BE2C (cell line): ENCODE measurements around the gene ATP1A2.

Experiments
- DNase-seq: peaks from one replicate; pipeline ENCODE4 v3.0.0-alpha.2; 2020
- H3K27me3 ChIP-seq: fragments of 250-450 bp; sonication (Bioruptor Pico); 2 replicates; pipeline ENCODE4 v1.5.1; 2020; ENCODE audit warnings: mild to moderate bottlenecking
- H3K36me3 ChIP-seq: fragments of 250-450 bp; sonication (Bioruptor Pico); 2 replicates; pipeline ENCODE4 v1.5.1; 2020; ENCODE audit warnings: mild to moderate bottlenecking
- H3K4me1 ChIP-seq: fragments of 250-450 bp; sonication (Bioruptor Pico); 2 replicates; pipeline ENCODE4 v1.5.1; 2020
- H3K4me3 ChIP-seq: 2 replicates; pipeline ENCODE4 v1.5.1; 2011; ENCODE audit warnings: low read depth, low read length
- H3K9me3 ChIP-seq: fragments of 250-450 bp; sonication (Bioruptor Pico); 2 replicates; pipeline ENCODE4 v1.5.1; 2020
- TF ChIP-seq, protein P1 (sequence below): IDR thresholded peaks from 2 replicates; pipeline ENCODE4 v1.5.1; 2012; ENCODE audit warnings: mild to moderate bottlenecking, low read depth, low read length

The ATP1A2 gene

DNA sequence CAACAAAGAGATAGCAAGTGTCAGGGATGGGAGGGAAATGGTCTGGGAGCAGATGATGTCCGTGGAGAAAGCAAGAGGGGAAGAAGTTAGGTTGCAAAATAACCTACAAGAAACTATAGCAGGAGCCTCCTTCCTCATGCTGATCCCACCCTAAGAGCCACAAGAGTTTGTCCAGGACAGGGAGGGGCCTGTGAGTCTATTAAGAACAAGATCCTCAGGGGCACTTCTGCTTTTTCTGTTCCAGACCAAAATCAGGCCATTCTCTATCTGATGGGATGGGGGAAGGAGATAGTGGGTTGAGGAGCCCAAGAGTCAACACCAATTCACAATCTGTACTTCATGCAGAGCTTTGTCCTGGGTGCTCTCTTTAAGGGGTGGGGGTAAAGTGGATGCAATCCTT, 28.1 kb downstream of the ATP1A2 start:
- TF ChIP-seq, protein P1, sequence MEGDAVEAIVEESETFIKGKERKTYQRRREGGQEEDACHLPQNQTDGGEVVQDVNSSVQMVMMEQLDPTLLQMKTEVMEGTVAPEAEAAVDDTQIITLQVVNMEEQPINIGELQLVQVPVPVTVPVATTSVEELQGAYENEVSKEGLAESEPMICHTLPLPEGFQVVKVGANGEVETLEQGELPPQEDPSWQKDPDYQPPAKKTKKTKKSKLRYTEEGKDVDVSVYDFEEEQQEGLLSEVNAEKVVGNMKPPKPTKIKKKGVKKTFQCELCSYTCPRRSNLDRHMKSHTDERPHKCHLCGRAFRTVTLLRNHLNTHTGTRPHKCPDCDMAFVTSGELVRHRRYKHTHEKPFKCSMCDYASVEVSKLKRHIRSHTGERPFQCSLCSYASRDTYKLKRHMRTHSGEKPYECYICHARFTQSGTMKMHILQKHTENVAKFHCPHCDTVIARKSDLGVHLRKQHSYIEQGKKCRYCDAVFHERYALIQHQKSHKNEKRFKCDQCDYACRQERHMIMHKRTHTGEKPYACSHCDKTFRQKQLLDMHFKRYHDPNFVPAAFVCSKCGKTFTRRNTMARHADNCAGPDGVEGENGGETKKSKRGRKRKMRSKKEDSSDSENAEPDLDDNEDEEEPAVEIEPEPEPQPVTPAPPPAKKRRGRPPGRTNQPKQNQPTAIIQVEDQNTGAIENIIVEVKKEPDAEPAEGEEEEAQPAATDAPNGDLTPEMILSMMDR: no peak
- H3K4me1 ChIP-seq: no peaks in the 10 kb centered on the region
- no peak overlapping the region for H3K4me3 ChIP-seq
- no peaks in the 10 kb centered on the region for H3K9me3 ChIP-seq
- no peaks in the 10 kb centered on the region for H3K36me3 ChIP-seq
- DNase-seq: no peak
- peaks cover 21% of the 10 kb centered on the region for H3K27me3 ChIP-seq

DNA sequence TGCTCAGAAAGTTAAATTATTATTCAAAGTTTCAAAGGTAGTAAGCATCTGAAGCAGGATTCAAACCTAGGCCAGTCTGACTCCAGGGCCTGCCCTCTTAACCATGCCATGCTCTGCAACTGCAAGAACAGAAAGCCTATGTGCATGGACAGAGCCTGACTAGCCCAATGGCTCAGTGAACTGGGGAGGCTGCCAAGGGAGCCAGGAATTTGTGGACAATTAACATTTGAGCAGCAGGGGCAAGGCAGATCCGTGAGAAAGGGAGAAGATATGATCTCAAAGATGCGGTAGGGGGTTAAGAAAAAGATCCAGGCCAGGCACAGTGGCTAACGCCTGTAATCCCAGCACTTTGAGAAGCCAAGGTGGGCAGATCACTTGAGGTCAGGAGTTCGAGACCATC, 29.4 kb downstream of the ATP1A2 start:
- TF ChIP-seq, protein P1: no peak
- H3K9me3 ChIP-seq: no peaks in the 10 kb centered on the region
- no peaks in the 10 kb centered on the region for H3K4me1 ChIP-seq
- no peak overlapping the region for H3K4me3 ChIP-seq
- H3K36me3 ChIP-seq: no peaks in the 10 kb centered on the region
- no peak for DNase-seq
- H3K27me3 ChIP-seq: peaks cover 17% of the 10 kb centered on the region

DNA sequence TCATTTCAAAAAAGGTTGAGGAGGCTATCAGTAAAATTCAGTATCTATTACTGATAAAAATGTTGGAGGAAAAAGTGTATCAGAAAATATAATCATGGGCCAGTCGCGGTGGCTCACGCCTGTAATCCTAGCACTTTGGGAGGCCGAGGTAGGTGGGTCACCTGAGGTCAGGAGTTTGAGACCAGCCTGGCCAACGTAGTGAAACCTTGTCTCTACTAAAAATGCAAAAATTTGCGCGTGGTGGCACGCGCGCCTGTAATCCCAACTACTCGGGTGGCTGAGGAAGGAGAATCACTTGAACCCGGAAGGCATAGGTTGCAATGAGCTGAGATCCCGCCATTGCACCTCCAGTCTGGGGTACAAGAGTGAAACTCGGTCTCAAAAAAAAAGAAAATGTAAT, 30.5 kb downstream of the ATP1A2 start:
- H3K4me3 ChIP-seq: no peak overlapping the region
- no peak for DNase-seq
- no peaks in the 10 kb centered on the region for H3K4me1 ChIP-seq
- H3K9me3 ChIP-seq: no peaks in the 10 kb centered on the region
- TF ChIP-seq, protein P1: no peak
- no peaks in the 10 kb centered on the region for H3K36me3 ChIP-seq
- peaks cover 17% of the 10 kb centered on the region for H3K27me3 ChIP-seq

DNA sequence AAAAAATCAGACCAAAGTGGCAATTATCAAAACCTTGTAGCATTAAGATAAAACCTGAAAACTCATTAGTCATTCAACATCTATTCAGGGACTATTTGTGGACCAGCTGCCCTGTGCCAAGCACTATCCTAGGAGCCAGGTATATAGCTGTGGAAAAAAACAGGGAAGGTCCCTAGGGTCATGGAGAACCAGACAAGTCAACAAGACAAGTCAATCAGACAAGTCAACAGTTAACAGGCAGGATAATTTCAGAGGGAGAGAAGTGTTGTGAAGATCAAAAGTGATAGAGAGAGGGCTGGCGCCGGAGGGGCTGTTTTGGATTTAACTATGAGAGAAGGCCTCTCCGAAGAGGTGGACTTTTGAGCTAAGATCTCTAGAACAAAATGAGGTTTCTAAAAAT, 32.6 kb downstream of the ATP1A2 start:
- TF ChIP-seq, protein P1: no peak
- no peak for DNase-seq
- H3K4me1 ChIP-seq: no peaks in the 10 kb centered on the region

DNA sequence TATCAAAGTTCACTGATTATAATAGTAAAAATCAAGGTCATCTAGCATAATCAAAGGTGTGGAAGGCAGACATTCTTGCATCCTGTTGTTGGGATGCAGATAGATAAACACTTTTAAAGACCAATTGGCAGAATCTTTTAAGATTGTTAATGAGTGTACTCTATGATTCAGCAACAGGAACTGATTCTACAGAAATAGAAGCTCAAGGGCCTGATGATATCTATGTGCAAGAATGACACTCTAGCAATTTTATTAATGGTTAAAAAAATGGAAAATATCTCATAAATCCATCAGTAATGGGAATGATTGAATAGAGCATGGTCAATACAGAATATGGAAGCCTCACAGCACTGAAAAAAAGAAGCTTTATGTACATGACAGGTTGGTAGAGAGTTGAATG, 33.7 kb downstream of the ATP1A2 start:
- Histone ChIP-seq H3K4me3 (no peak overlapping the region), H3K9me3 (no peaks in the 10 kb centered on the region), H3K27me3 (peaks cover 17% of the 10 kb centered on the region), H3K4me1 (no peaks in the 10 kb centered on the region), H3K36me3 (no peaks in the 10 kb centered on the region)
- TF ChIP-seq, protein P1: no peak
- no peak for DNase-seq

More for the DNA sequence above, 32.6 kb downstream of the ATP1A2 start:
- Histone ChIP-seq H3K4me3 (no peak overlapping the region), H3K27me3 (peaks cover 15% of the 10 kb centered on the region), H3K9me3 (no peaks in the 10 kb centered on the region), H3K36me3 (no peaks in the 10 kb centered on the region)

DNA sequence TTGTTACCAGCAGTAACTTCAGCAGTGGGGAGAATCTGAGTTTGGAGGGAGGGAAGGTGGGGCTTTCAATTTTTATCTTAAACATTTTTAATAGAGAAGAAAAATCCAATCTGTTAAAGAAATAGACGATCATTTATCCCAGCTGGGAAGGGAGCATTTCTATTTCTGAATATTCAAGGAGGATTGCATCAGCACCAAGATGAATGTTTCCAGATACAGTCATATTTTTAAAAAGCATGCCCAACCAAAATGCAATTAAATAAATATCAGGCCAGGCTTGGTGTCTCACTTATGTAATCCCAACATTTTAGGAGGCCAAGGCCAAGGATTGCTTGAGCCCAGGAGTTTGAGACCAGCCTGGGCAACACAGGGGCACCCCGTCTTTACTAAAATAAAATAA, 34.2 kb downstream of the ATP1A2 start:
- Histone ChIP-seq H3K4me1 (no peaks in the 10 kb centered on the region), H3K27me3 (peaks cover 15% of the 10 kb centered on the region), H3K36me3 (no peaks in the 10 kb centered on the region), H3K4me3 (no peak overlapping the region), H3K9me3 (no peaks in the 10 kb centered on the region)
- TF ChIP-seq, protein P1: no peak
- no peak for DNase-seq
